Neuronal stem cell (in vitro differentiated cells): ENCODE results near the gene FOXF1.
A peak's percentile ranks its signal among the peaks of the same experiment; 100 is the strongest.

ENCODE experiments used
- DNase-seq: peaks from one replicate; pipeline ENCODE4 v3.0.0-alpha.2; 2013; ENCODE audit warnings: low spot score
- H2AFZ ChIP-seq: one replicate; pipeline ENCODE4 v1.6.1; 2013; ENCODE audit warnings: mild to moderate bottlenecking, low read length, inconsistent platforms
- H2AK5ac ChIP-seq: 2 replicates; pipeline ENCODE4 v1.6.1; 2013; ENCODE audit warnings: low read depth, mild to moderate bottlenecking, inconsistent platforms, low read length, moderate library complexity, mixed read lengths
- H2BK120ac ChIP-seq: 2 replicates; pipeline ENCODE4 v1.6.1; 2013; ENCODE audit warnings: low read depth, mild to moderate bottlenecking, inconsistent platforms, low read length, moderate library complexity, mixed read lengths
- H2BK12ac ChIP-seq: one replicate; pipeline ENCODE4 v1.6.1; 2013; ENCODE audit warnings: low read length, inconsistent platforms
- H2BK15ac ChIP-seq: 2 replicates; pipeline ENCODE4 v1.6.1; 2013; ENCODE audit warnings: mild to moderate bottlenecking, low read length, inconsistent platforms, mixed read lengths
- H2BK5ac ChIP-seq: one replicate; pipeline ENCODE4 v1.6.1; 2013; ENCODE audit warnings: inconsistent platforms, mild to moderate bottlenecking, low read length, moderate library complexity
- H3K14ac ChIP-seq: one replicate; pipeline ENCODE4 v1.6.1; 2013; ENCODE audit warnings: low read length, inconsistent platforms
- H3K18ac ChIP-seq: 2 replicates; pipeline ENCODE4 v1.6.1; 2013; ENCODE audit warnings: low read length, inconsistent platforms
- H3K23ac ChIP-seq: 2 replicates; pipeline ENCODE4 v1.6.1; 2013; ENCODE audit warnings: low read depth, mild to moderate bottlenecking, mixed read lengths, low read length, inconsistent platforms; ENCODE audit not compliant: poor library complexity
- H3K27ac ChIP-seq: replicated peaks from 3 replicates; pipeline ENCODE4 v1.5.1; 2013; ENCODE audit warnings: low read length, inconsistent platforms
- H3K27me3 ChIP-seq, 3 experiments: 2 replicates each; pipeline ENCODE4 v1.6.1; 2013; ENCODE audit warnings: low read length in 3 of 3, mild to moderate bottlenecking in 2 of 3, inconsistent platforms in 1 of 3, low read depth in 1 of 3, mixed read lengths in 1 of 3, moderate library complexity in 1 of 3; ENCODE audit not compliant: control insufficient read depth in 3 of 3, insufficient read depth in 3 of 3
- H3K36me3 ChIP-seq, 2 donors: replicated peaks in 1 of 2; 2 replicates each; pipeline ENCODE4 v1.6.1; 2013; ENCODE audit warnings: low read length in 2 of 2; ENCODE audit not compliant: control insufficient read depth in 2 of 2, insufficient read depth in 2 of 2
- H3K4ac ChIP-seq: 2 replicates; pipeline ENCODE4 v1.6.1; 2013; ENCODE audit warnings: inconsistent platforms, mild to moderate bottlenecking, low read length, moderate library complexity
- H3K4me1 ChIP-seq, 2 donors: 1 replicate in 1 of 2; 2 replicates in 1 of 2; pipeline ENCODE4 v1.6.1; 2013; ENCODE audit warnings: low read length in 2 of 2, low read depth in 1 of 2; ENCODE audit not compliant: control insufficient read depth in 2 of 2, insufficient read depth in 1 of 2
- H3K4me2 ChIP-seq: one replicate; pipeline ENCODE4 v1.6.1; 2013; ENCODE audit warnings: mild to moderate bottlenecking, low read length, inconsistent platforms; ENCODE audit not compliant: insufficient read depth, poor library complexity, severe bottlenecking
- H3K4me3 ChIP-seq, 2 donors: 2 replicates each; pipeline ENCODE4 v1.5.1; 2013; ENCODE audit warnings: low read length in 2 of 2, mild to moderate bottlenecking in 2 of 2, inconsistent platforms in 1 of 2, moderate library complexity in 1 of 2
- H3K79me1 ChIP-seq: one replicate; pipeline ENCODE4 v1.6.1; 2013; ENCODE audit warnings: low read depth, mild to moderate bottlenecking, inconsistent platforms, low read length, moderate library complexity
- H3K9ac ChIP-seq: one replicate; pipeline ENCODE4 v1.6.1; 2013; ENCODE audit warnings: mild to moderate bottlenecking, low read depth, low read length, inconsistent platforms; ENCODE audit not compliant: poor library complexity
- H3K9me3 ChIP-seq, 2 donors: replicated peaks in 1 of 2; 2 replicates each; pipeline versions ENCODE3 to v1.6.1; 2013; ENCODE audit warnings: low read length in 2 of 2, mild to moderate bottlenecking in 2 of 2, inconsistent platforms in 1 of 2, low read depth in 1 of 2, mixed read lengths in 1 of 2, moderate library complexity in 1 of 2; ENCODE audit not compliant: control insufficient read depth in 2 of 2, insufficient read depth in 1 of 2
- H4K8ac ChIP-seq: one replicate; pipeline ENCODE4 v1.6.1; 2013; ENCODE audit warnings: low read depth, mild to moderate bottlenecking, inconsistent platforms, low read length, moderate library complexity
- H4K91ac ChIP-seq: one replicate; pipeline ENCODE4 v1.6.1; 2013; ENCODE audit warnings: low read length, low read depth, mild to moderate bottlenecking, inconsistent platforms; ENCODE audit not compliant: poor library complexity
- WGBS, 2 donors: extraction: QIAGEN DNeasy Blood & Tissue Kit; methylation state at CpG; one replicate each; pipeline ENCODE4 v1.1.7; 2013; ENCODE audit warnings: missing lambda C conversion rate in 2 of 2, mixed read lengths in 1 of 2; ENCODE audit not compliant: insufficient read length in 2 of 2, insufficient replicate concordance in 1 of 2; ENCODE audit errors: extremely low coverage in 2 of 2; 5-methylcytosine and 5-hydroxymethylcytosine counted together

FOXF1 gene

DNA sequence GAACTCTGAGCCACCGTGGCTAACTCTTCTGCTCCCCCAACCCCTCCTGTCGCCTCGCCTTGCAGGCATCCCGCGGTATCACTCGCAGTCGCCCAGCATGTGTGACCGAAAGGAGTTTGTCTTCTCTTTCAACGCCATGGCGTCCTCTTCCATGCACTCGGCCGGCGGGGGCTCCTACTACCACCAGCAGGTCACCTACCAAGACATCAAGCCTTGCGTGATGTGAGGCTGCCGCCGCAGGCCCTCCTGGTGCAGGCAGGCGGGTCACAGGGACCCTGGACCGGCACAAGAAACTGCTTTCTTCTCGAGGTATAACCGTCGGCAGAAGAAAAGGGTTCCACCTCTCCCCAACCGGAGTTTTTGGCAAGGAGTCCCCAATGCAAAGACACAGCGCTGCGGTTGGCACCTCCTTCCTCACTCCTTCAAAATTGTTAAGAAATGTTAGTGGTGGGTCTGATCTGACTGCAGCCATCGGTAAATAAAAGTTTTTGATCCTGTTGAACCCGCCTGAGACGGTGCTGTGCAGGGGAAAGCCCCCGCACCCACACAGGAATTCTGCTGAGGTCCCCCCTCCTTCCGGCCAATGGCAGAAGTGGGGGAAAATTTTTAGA, 2.6 kb downstream of the FOXF1 start:
- peaks cover 0 to 8% of the 10 kb centered on the region in 2 donors for H3K4me1 ChIP-seq
- H3K9me3 ChIP-seq = peaks cover 0 to under 1% of the 10 kb centered on the region in 2 donors
- no peak overlapping the region for H4K8ac ChIP-seq
- H2AK5ac ChIP-seq = peak overlapping the region; percentile 42
- DNase-seq = peak; percentile 15
- H2BK12ac ChIP-seq = no peak overlapping the region
- H3K36me3 ChIP-seq = no peaks in the 10 kb centered on the region
- peaks cover 73 to 97% (median 93%) of the 10 kb centered on the region in 3 experiments for H3K27me3 ChIP-seq
- H3K4me2 ChIP-seq = no peak overlapping the region
- no peak overlapping the region for H2AFZ ChIP-seq
- H3K23ac ChIP-seq = peak overlapping the region; percentile 85
- H3K4ac ChIP-seq = no peak overlapping the region
- no peak overlapping the region for H3K4me3 ChIP-seq
- no CpG with 5 or more reads among the region's 29 CpGs for WGBS, 2 donors
- no peak overlapping the region for H2BK120ac ChIP-seq
- H3K79me1 ChIP-seq = no peaks in the 10 kb centered on the region
- peak overlapping the region; percentile 71 for H3K14ac ChIP-seq
- H2BK5ac ChIP-seq = no peak overlapping the region
- H2BK15ac ChIP-seq = peak overlapping the region; percentile 43
- no peak overlapping the region for H3K9ac ChIP-seq
- no peak overlapping the region for H3K27ac ChIP-seq
- peak overlapping the region; percentile 59 for H3K18ac ChIP-seq
- H4K91ac ChIP-seq = no peak overlapping the region

DNA sequence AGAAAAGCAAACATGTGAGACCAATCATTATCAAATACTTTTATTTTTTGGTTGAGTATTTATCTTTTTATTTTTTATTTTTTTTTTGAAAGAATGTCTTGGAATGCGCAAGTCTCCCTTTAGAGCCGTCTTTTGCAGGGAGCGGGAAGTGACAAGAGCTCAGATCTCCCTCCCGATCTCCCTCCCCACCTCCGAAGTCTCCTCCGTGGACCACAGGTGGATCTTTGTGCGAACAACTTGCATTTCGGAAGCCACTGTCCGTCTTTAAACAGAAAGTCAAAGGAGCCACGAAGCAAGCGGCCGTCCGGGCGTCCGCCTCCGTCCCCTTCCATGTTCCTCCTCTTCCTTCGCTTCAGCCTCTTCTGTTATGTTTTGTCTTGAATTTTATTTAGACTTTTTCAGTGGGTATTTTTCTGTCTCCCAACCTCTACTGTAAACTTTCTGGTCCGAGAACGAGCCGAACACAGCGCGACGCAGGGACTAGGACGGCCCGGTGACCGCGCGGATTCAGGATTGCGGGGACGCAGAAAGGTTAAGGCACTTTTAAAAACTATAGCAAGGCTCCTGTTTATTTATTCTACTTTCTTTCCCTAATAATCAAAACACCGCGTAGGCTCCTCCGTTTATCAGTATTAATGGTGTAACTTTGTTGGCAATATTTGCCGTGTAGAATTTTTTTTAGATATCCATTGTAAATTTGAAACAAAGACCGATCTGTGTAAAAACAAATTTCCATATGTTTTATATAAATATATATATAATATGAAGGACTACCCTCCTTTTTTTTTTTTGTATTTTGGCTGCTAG, 3.3 kb downstream of the FOXF1 start:
- no peak overlapping the region for H3K23ac ChIP-seq
- no peaks in the 10 kb centered on the region for H3K36me3 ChIP-seq
- H2BK5ac ChIP-seq = no peak overlapping the region
- H3K9me3 ChIP-seq = no peaks in the 10 kb centered on the region
- peaks cover 65 to 97% (median 93%) of the 10 kb centered on the region in 3 experiments for H3K27me3 ChIP-seq
- no peak overlapping the region for H2BK15ac ChIP-seq
- H2BK120ac ChIP-seq = no peak overlapping the region
- no peak overlapping the region for H3K4me2 ChIP-seq
- no peaks in the 10 kb centered on the region for H3K79me1 ChIP-seq
- no peak overlapping the region for H3K18ac ChIP-seq
- H3K4me3 ChIP-seq = no peak overlapping the region
- no CpG with 5 or more reads among the region's 35 CpGs for WGBS, 2 donors
- H2AFZ ChIP-seq = no peak overlapping the region
- H2BK12ac ChIP-seq = no peak overlapping the region
- H4K91ac ChIP-seq = no peak overlapping the region
- no peak overlapping the region for H3K9ac ChIP-seq
- H4K8ac ChIP-seq = no peak overlapping the region
- H3K27ac ChIP-seq = no peak overlapping the region
- H3K4ac ChIP-seq = no peak overlapping the region
- peak; percentile 21 for DNase-seq
- H3K14ac ChIP-seq = no peak overlapping the region
- peaks cover 0 to 7% of the 10 kb centered on the region in 2 donors for H3K4me1 ChIP-seq
- H2AK5ac ChIP-seq = no peak overlapping the region

DNA sequence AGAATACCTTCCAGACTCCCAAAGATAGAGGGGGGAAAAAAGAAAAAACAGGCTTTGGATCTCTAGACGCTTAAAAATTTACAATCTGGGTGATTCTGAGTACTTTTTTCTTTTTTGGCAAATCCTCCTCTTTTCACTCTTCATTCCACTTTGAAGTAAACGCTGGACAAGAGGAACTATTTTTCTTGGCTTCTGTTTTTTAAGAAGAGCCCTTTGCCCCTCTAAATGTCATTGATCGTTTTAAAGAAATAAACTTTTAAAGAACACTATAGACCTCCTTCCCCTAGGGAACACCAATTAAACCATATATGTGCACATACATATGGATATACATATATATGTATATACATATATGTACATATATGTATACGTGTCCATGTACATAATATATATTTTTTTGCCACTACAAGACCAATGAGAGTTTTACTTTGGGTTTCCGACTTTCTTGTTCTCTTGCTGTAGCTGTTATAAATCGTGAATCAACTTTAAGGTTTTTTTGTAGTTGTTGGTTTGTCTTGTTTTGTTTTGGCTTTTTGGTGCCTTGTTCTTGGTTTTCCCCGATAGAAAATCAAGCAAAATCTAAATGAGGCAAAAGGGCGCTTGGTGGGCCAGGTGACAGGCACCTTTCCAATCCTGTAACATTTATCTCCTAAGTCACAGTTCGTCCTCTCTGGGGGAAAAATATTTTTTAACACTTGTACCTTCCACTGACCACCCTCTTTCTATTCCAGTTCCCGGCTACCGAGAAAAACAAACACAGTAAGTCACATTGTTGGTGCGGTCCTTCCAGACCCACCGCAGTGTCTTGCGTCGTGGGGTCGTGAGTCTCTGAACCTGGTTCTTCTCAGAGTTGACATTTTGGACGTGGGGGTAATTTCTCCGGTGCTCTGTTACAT, 4.4 kb downstream of the FOXF1 start:
- Histone ChIP-seq H3K27me3 (peaks cover 56 to 97% (median 93%) of the 10 kb centered on the region in 3 experiments), H4K91ac (no peak overlapping the region), H3K18ac (no peak overlapping the region), H2BK5ac (no peak overlapping the region), H3K23ac (no peak overlapping the region), H2BK120ac (no peak overlapping the region), H3K4me2 (no peak overlapping the region), H3K4me3 (no peak overlapping the region), H3K9ac (no peak overlapping the region), H3K79me1 (no peaks in the 10 kb centered on the region), H3K36me3 (no peaks in the 10 kb centered on the region), H2AK5ac (no peak overlapping the region), H2BK12ac (no peak overlapping the region), H3K9me3 (peaks cover 0 to 2% of the 10 kb centered on the region in 2 donors), H3K14ac (no peak overlapping the region), H2AFZ (no peak overlapping the region), H3K27ac (no peak overlapping the region), H3K4ac (no peak overlapping the region), H4K8ac (no peak overlapping the region), H2BK15ac (no peak overlapping the region), H3K4me1 (peaks cover 0 to 4% of the 10 kb centered on the region in 2 donors)
- peak; percentile 8 for DNase-seq
- no CpG with 5 or more reads among the region's 18 CpGs for WGBS, 2 donors
